GM15510 (cell line): Measurements from ENCODE around the gene TLX2.

Experiments used
- POLR2A ChIP-seq: IDR thresholded peaks from 3 replicates; pipeline ENCODE4 v1.6.1; 2011; ENCODE audit warnings: borderline replicate concordance; ENCODE audit not compliant: insufficient read length; ENCODE audit errors: extremely low read depth

The TLX2 gene

DNA sequence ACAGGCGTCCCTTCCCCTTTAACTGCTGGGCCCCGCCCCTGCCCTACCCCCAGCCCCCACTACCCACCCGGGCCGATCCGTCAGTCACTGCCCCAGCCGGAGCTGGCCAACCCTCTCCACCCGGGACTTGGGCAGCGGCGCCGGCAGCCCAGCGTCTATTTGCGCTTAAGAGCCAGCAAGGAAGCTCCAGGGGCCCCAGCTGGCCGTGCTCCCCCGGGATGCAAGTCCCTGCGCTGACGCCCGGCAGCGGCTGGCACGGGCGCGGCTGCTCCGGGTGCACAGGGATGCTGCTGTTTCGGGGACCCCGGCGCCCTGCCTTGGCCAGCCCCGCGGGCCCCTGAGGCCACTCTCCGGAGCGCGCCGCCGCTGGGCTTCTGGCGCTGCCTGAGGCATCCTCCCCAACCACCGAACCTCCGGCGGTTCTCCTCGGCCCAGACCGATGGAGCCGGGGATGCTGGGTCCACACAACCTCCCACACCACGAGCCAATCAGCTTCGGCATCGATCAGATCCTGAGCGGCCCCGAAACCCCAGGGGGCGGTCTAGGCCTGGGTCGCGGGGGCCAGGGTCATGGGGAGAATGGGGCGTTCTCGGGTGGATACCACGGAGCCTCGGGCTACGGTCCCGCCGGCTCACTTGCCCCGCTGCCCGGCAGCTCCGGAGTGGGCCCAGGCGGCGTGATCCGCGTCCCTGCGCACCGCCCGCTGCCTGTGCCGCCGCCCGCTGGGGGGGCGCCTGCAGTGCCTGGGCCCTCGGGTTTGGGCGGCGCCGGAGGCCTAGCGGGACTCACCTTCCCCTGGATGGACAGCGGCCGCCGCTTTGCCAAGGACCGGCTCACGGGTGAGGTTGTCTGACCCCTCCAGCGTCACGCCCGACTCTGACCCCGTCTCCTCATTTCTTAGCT lies at the start of gene TLX2:
TSS of gene TLX2 (plus strand) at position 83 of the 903 bp plus-strand sequence. CDS start at position 440, 357 bp downstream.
- TF ChIP-seq POLR2A = no peak

GRCh38 chr2:74471332-74472065 lies 42.8 kb upstream of the TLX2 start:
- TF ChIP-seq POLR2A = no peak

- TF ChIP-seq POLR2A = peak; percentile 93
Measured at GRCh38 chr2:74472086-74472944, 41.9 kb upstream of the TLX2 start, which contains the start of gene MRPL53. Gene MRPL53 (minus strand): TSS chr2:74472680. CDS start chr2:74472660, 20 bp downstream.

DNA sequence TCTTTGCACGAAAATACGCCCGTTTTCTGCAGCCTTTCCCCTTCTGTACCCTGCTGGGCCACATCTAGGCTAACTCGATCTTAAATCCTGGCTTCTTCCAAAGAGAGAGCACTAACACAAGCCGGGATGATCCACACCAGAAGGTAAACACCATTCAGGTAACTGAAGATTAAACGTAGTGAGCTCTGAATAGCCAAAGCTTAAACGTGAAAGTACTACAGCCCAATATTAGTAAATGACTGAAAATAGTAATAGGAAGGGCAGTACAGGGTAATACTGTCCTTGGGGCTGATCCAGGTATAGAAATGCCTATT lies 41.3 kb upstream of the TLX2 start:
- no peak for TF ChIP-seq POLR2A

- TF ChIP-seq POLR2A = no peak
Measured at GRCh38 chr2:74474481-74474880, 39.8 kb upstream of the TLX2 start.

- TF ChIP-seq POLR2A = no peak
Measured at GRCh38 chr2:74474899-74475298, 39.4 kb upstream of the TLX2 start.

DNA sequence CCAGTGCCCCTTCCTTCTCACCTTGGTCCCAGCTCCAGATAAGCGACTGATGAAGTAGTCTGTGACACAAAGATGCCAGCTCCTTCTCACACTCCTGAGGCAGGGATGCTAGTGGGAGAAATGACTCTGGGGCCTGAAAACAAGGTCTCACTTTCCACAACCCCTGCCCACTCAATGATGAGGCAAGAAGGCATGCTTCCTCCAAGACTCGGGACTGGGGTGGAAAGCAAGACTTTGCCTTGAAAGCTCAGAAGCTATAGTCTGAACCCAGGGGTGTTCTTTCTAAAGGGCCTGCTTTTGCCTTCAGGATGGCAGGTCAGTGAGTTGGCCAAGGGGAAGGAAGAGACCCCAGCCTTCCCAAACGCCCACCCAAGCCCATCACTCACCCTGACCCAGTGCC lies 32.8 kb upstream of the TLX2 start:
- TF ChIP-seq POLR2A = no peak

DNA sequence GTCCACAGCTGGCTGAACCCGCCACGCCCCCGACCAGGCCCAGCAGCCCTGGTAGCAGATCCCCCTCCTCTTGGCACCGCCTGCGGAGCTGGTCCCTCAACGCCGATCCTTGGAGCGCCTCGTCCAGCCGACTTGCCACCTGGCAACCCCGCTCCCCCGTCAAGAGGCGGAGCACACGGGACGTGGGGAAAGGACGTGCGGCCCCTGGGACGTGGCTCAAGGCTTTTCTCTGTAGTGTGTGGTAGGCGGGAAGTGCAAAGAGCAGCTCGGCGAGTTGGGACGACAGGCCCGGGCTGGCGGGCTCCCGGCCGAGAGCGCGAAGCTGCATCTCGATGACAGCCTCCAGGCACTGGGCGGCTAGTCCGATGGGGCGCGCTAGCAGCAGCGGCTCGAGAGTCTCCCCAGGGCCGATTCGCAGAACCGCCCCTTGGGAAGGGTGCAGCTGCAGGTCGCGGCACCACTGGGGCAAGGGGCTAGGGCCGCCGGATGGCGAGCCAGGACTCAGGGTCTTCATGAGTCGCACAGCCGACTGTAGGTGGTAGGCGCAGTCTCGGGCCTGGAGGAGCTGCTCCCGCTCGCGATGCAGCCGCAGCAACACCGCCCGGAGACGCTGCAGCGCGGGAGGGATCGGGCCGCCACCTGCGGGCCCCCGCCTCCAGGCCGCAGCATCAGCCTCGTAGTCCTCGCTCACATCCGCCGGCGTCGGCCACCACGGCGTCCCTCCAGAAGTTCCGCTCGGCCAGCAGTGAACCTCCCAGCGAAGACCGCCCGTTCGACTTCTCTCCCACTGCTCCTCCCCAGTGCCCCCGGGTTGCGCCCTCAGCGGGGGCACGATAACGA lies 32.1 kb upstream of the TLX2 start:
- no peak for TF ChIP-seq POLR2A

- peak; percentile 69 for TF ChIP-seq POLR2A
Measured at GRCh38 chr2:74482801-74483674, 31.2 kb upstream of the TLX2 start, which contains the start of the genes CCDC142 and TTC31. Gene CCDC142 (minus strand): TSS chr2:74482998. CDS start chr2:74482837, 161 bp downstream. Gene TTC31 (plus strand): TSS chr2:74483081. CDS start chr2:74483096, 15 bp downstream.

- no peak for TF ChIP-seq POLR2A
Measured at GRCh38 chr2:74486141-74486540, 28.1 kb upstream of the TLX2 start.

GRCh38 chr2:74488643-74489481 lies 25.4 kb upstream of the TLX2 start:
- TF ChIP-seq POLR2A = no peak

DNA sequence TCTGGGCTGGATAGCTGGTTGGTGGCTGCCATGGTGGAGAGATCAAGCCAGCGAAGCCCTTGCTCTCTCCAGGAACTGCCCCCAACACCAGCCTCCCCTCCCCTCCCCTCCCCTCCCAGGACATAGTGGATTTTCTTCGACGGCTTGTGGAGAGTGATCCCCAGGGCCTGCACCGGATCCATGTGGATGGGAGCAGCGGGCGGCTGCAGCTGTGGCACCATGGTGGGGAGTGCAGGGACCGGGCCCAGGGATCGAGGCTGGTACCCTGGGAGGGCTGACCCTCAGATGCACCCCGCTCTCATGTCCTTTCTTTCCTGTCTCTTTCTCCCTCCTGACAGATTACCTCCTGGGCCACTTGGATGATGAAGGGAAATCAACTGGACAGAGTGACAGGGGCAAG lies 24.3 kb upstream of the TLX2 start:
- TF ChIP-seq POLR2A = no peak
